Subcutaneous adipose tissue (tissue), 4 donors: ENCODE measurements around the gene ELL2. TPM values are rescaled to one million over a fixed set of nuclear protein-coding genes. Genes with fewer than 3 reads are reported as not detected.

Experiments used
- total RNA-seq, 4 donors: library from RNA; depleted of rRNA; stranded (reverse); fragments of >200 nt; gene quantifications; one replicate each; pipeline ENCODE4 v1.1.0, GENCODE V29; 2016
- TF ChIP-seq, protein P1 (sequence below): fragments of 450-650 bp; IDR thresholded peaks from one replicate; pipeline ENCODE4 v1.5.1; 2016; ENCODE audit warnings: low read depth, mild to moderate bottlenecking, control low read depth, antibody characterized with exemption, moderate library complexity

Gene ELL2
- total RNA-seq, 4 donors from 2014 or later, result 94.4 to 308 (median 208) TPM

DNA sequence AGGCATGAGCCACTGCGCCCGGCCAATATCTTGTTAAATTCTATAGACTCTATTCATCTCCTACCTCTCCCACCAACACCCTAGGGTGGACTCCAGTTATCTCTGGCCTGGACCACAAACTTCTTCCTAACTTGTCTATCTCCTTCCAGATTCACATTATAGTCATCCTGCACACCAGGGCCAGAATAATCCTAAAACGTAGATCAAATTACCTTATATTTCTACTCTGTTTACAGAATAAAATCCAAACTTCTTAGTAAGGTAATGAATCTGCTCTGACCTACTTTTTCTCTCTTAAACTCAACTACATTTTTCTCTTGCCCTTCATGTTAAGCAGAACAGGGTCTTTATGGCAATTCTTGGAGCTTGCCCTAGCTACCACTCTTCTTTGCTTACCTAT, 6.9 kb downstream of the ELL2 start:
- TF ChIP-seq, protein P1, sequence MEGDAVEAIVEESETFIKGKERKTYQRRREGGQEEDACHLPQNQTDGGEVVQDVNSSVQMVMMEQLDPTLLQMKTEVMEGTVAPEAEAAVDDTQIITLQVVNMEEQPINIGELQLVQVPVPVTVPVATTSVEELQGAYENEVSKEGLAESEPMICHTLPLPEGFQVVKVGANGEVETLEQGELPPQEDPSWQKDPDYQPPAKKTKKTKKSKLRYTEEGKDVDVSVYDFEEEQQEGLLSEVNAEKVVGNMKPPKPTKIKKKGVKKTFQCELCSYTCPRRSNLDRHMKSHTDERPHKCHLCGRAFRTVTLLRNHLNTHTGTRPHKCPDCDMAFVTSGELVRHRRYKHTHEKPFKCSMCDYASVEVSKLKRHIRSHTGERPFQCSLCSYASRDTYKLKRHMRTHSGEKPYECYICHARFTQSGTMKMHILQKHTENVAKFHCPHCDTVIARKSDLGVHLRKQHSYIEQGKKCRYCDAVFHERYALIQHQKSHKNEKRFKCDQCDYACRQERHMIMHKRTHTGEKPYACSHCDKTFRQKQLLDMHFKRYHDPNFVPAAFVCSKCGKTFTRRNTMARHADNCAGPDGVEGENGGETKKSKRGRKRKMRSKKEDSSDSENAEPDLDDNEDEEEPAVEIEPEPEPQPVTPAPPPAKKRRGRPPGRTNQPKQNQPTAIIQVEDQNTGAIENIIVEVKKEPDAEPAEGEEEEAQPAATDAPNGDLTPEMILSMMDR, result no peak

DNA sequence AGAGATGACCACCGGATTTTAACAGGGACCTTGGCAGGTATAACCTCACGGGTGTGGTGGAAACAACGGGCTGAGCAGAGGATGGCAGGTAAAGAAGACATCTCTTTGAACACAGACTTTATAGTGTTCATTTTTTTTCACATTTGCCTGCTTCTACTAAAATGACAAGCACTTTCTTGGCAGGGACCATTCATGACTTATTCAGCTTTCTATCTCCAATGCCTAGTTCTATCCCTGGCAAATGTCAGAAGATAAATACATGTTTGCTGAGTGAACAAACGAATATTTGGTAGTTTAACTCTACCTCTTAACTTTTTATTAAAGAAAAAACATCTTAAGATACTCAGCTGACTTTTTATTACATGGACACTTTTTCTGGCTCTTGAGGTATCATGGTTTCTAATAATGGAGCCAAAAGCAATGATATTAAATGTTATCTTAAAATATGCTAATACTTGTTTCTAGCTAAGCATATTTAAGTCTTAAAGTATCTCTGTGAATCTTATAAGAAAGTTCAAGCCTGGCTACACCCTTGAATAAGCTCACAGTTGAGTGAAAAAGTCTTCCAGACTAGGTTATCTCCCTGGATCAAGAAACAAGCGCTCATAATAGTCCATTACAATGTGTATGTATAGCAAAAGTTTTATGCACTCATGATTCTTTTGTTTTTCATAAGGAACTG, 8.5 kb downstream of the ELL2 start:
- TF ChIP-seq, protein P1, result no peak

DNA sequence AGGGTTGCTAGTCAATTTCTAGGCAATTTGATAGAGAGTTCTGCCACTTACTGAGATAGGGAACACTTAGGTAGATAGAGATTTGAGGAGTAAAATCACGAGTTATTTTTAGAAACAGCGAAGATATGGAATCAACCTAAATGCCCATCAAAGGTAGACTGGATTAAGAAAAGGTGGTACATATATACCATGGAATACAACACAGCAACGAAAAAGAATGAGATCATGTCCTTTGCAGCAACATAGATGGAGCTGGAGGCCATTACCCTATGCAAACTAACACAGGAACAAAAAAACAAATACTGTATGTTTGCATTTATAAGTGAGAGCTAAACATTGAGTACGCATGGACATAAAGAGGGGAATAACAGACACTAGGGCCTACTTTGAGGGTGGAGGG, 9.7 kb downstream of the ELL2 start:
- TF ChIP-seq, protein P1, result no peak

GRCh38 chr5:95949810-95950209, 11.8 kb downstream of the ELL2 start:
- TF ChIP-seq, protein P1, result no peak

GRCh38 chr5:95948631-95949030, 13.0 kb downstream of the ELL2 start:
- TF ChIP-seq, protein P1, result no peak

DNA sequence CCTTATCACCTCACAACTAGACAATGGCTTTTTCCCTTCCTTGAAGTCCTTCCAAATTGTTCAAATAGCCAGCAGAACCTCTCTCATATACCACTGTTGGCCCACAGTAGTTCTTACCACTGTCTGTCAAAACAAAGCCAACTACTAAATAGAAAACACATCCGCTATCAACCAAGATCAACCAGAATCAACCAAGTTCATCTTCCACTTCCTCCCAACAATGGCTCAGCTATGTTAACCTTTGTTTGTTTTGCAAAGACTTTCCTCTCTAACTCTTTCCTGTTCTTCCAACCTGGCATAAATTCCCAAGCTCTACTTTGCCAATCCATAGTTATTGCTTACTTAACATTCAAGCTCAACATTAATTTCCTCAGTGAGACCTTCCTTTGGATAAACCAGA, 15.2 kb downstream of the ELL2 start:
- TF ChIP-seq, protein P1, result no peak

- TF ChIP-seq, protein P1, result no peak
These were observed 18.7 kb downstream of the ELL2 start for GRCh38 chr5:95942968-95943367.
